Neural cell (in vitro differentiated cells): ENCODE results near the gene KRABD2.

Experiments used
- H2AFZ ChIP-seq: fragments of 200-600, 300-800 bp; sonication (generic), shearing (Covaris generic); 2 replicates; pipeline ENCODE4 v1.6.0; 2014; ENCODE audit warnings: low read depth, mild to moderate bottlenecking, antibody characterized with exemption, low read length, moderate library complexity
- H3F3A ChIP-seq: fragments of 200-600 bp; shearing (Covaris generic); 2 replicates; pipeline ENCODE4 v1.6.1; 2016; ENCODE audit warnings: mild to moderate bottlenecking, moderate library complexity, mixed read lengths, antibody characterized with exemption, low read length; ENCODE audit not compliant: insufficient read depth, poor library complexity, severe bottlenecking
- H3K27ac ChIP-seq: fragments of 200-600, 300-800 bp; sonication (generic), shearing (Covaris generic); 2 replicates; pipeline ENCODE4 v1.5.1; 2014; ENCODE audit warnings: mild to moderate bottlenecking, low read length, moderate library complexity
- H3K27me3 ChIP-seq: fragments of 300-800, 200-600 bp; sonication (generic), shearing (Covaris generic); 2 replicates; pipeline ENCODE4 v1.6.0; 2014; ENCODE audit warnings: mild to moderate bottlenecking, low read depth, low read length, moderate library complexity; ENCODE audit not compliant: insufficient read depth
- H3K36me3 ChIP-seq: fragments of 300-800, 200-600 bp; sonication (generic), shearing (Covaris generic); 2 replicates; pipeline ENCODE4 v1.5.1; 2014; ENCODE audit warnings: mild to moderate bottlenecking, antibody characterized with exemption, low read length, moderate library complexity; ENCODE audit not compliant: insufficient read depth
- H3K4me2 ChIP-seq: fragments of 300-800, 200-600 bp; sonication (generic), shearing (Covaris generic); 2 replicates; pipeline ENCODE4 v1.6.0; 2014; ENCODE audit warnings: mild to moderate bottlenecking, low read length
- H3K4me3 ChIP-seq: fragments of 300-800, 200-600 bp; sonication (generic), shearing (Covaris generic); 2 replicates; pipeline ENCODE4 v1.5.1; 2014; ENCODE audit warnings: mild to moderate bottlenecking, low read length, moderate library complexity
- H3K79me2 ChIP-seq: fragments of 200-600 bp; shearing (Covaris generic); replicated peaks from 2 replicates; pipeline ENCODE4 v1.6.0; 2014; ENCODE audit warnings: mild to moderate bottlenecking, low read length, moderate library complexity; ENCODE audit not compliant: insufficient read depth
- H3K9ac ChIP-seq: fragments of 300-800, 200-600 bp; sonication (generic), shearing (Covaris generic); 2 replicates; pipeline ENCODE4 v1.6.1; 2016; ENCODE audit warnings: mild to moderate bottlenecking, low read length, mixed read lengths
- H3K9me2 ChIP-seq: fragments of 200-600 bp; shearing (Covaris generic); 2 replicates; pipeline ENCODE4 v1.6.1; 2016; ENCODE audit warnings: mild to moderate bottlenecking, low read length, mixed read lengths; ENCODE audit not compliant: insufficient read depth
- H3K9me3 ChIP-seq: fragments of 200-600, 300-800 bp; sonication (generic), shearing (Covaris generic); 2 replicates; pipeline ENCODE4 v1.6.1; 2016; ENCODE audit warnings: mild to moderate bottlenecking, mixed run types, low read length, moderate library complexity, mixed read lengths
- H4K20me1 ChIP-seq: fragments of 200-600 bp; shearing (Covaris generic); 2 replicates; pipeline ENCODE4 v1.6.1; 2016; ENCODE audit warnings: mild to moderate bottlenecking, mixed run types; ENCODE audit not compliant: insufficient read depth
- EP300 ChIP-seq: fragments of 450-650 bp; conservative IDR thresholded peaks from 2 replicates; pipeline ENCODE4 v1.6.1; 2014; ENCODE audit warnings: antibody characterized with exemption, mild to moderate bottlenecking, moderate library complexity; ENCODE audit not compliant: poor library complexity, severe bottlenecking
- EZH2 ChIP-seq: fragments of 200-600, 300-800 bp; shearing (Covaris generic), sonication (generic); IDR thresholded peaks from 2 replicates; pipeline ENCODE4 v1.6.1; 2014; ENCODE audit warnings: antibody characterized with exemption, low read length, borderline replicate concordance, mild to moderate bottlenecking; ENCODE audit not compliant: insufficient read depth, poor library complexity, severe bottlenecking
- MXI1 ChIP-seq: fragments of 450-650 bp; conservative IDR thresholded peaks from 2 replicates; pipeline ENCODE4 v1.6.1; 2014; ENCODE audit warnings: antibody characterized with exemption, mild to moderate bottlenecking; ENCODE audit not compliant: poor library complexity, severe bottlenecking
- POLR2AphosphoS5 ChIP-seq: IDR thresholded peaks from 2 replicates; pipeline ENCODE4 v1.6.1; 2012
- RAD21 ChIP-seq: fragments of 450-650 bp; conservative IDR thresholded peaks from 2 replicates; pipeline ENCODE4 v1.6.1; 2014; ENCODE audit warnings: antibody characterized with exemption, mild to moderate bottlenecking, moderate library complexity
- SMC3 ChIP-seq: fragments of 450-650 bp; conservative IDR thresholded peaks from 2 replicates; pipeline ENCODE4 v1.6.1; 2014; ENCODE audit warnings: antibody characterized with exemption, mild to moderate bottlenecking, moderate library complexity; ENCODE audit not compliant: poor library complexity
- TAF1 ChIP-seq: IDR thresholded peaks from 2 replicates; pipeline ENCODE4 v1.6.1; 2012; ENCODE audit warnings: low read depth
- TF ChIP-seq, protein P1 (sequence below): IDR thresholded peaks from 2 replicates; pipeline ENCODE4 v1.6.1; 2012; ENCODE audit warnings: borderline replicate concordance
- TF ChIP-seq, protein P2 (sequence below): fragments of 450-650 bp; IDR thresholded peaks from 2 replicates; pipeline ENCODE4 v1.5.1; 2014; ENCODE audit warnings: antibody characterized with exemption, mild to moderate bottlenecking, moderate library complexity; ENCODE audit not compliant: poor library complexity, severe bottlenecking

KRABD2 gene

DNA sequence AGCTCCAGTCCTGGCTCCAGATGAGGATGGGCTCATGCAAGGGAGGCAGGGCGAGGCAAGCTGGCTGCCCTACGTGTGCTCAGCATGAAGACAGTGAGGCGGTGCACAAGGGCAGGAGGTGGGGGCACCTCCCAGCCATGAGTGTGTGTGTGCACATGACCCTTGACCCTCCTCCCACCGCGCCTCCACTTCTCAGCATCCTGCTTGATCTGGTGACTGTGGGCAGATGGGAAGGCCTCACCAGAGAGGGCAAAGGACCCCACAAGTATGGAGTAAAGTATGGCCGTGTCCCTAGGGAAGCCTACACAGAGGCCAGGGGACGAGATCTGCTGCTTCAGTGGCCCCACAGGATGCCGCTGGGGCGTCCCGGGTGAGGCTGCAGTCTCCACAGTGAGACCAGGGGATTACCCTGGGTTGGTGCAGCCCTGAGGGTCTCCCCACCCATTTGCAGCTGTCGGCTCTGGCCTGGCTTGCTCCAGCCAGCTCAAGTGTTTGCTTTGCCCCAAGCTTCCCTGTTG, 29.1 kb upstream of the KRABD2 start:
- Histone ChIP-seq H3K36me3 (no peaks in the 10 kb centered on the region), H3K27ac (no peak overlapping the region), H2AFZ (no peak overlapping the region), H3K4me3 (no peak overlapping the region), H3K9me2 (no peaks in the 10 kb centered on the region), H3F3A (no peaks in the 10 kb centered on the region), H3K4me2 (no peak overlapping the region), H3K27me3 (no peaks in the 10 kb centered on the region), H3K9me3 (no peaks in the 10 kb centered on the region), H3K79me2 (no peaks in the 10 kb centered on the region), H3K9ac (no peak overlapping the region), H4K20me1 (no peaks in the 10 kb centered on the region)
- TF ChIP-seq EZH2 (no peak), TAF1 (no peak), RAD21 (no peak), EP300 (no peak), MXI1 (no peak), POLR2AphosphoS5 (no peak)
- TF ChIP-seq, protein P1, sequence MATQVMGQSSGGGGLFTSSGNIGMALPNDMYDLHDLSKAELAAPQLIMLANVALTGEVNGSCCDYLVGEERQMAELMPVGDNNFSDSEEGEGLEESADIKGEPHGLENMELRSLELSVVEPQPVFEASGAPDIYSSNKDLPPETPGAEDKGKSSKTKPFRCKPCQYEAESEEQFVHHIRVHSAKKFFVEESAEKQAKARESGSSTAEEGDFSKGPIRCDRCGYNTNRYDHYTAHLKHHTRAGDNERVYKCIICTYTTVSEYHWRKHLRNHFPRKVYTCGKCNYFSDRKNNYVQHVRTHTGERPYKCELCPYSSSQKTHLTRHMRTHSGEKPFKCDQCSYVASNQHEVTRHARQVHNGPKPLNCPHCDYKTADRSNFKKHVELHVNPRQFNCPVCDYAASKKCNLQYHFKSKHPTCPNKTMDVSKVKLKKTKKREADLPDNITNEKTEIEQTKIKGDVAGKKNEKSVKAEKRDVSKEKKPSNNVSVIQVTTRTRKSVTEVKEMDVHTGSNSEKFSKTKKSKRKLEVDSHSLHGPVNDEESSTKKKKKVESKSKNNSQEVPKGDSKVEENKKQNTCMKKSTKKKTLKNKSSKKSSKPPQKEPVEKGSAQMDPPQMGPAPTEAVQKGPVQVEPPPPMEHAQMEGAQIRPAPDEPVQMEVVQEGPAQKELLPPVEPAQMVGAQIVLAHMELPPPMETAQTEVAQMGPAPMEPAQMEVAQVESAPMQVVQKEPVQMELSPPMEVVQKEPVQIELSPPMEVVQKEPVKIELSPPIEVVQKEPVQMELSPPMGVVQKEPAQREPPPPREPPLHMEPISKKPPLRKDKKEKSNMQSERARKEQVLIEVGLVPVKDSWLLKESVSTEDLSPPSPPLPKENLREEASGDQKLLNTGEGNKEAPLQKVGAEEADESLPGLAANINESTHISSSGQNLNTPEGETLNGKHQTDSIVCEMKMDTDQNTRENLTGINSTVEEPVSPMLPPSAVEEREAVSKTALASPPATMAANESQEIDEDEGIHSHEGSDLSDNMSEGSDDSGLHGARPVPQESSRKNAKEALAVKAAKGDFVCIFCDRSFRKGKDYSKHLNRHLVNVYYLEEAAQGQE: no peak
- TF ChIP-seq, protein P2, sequence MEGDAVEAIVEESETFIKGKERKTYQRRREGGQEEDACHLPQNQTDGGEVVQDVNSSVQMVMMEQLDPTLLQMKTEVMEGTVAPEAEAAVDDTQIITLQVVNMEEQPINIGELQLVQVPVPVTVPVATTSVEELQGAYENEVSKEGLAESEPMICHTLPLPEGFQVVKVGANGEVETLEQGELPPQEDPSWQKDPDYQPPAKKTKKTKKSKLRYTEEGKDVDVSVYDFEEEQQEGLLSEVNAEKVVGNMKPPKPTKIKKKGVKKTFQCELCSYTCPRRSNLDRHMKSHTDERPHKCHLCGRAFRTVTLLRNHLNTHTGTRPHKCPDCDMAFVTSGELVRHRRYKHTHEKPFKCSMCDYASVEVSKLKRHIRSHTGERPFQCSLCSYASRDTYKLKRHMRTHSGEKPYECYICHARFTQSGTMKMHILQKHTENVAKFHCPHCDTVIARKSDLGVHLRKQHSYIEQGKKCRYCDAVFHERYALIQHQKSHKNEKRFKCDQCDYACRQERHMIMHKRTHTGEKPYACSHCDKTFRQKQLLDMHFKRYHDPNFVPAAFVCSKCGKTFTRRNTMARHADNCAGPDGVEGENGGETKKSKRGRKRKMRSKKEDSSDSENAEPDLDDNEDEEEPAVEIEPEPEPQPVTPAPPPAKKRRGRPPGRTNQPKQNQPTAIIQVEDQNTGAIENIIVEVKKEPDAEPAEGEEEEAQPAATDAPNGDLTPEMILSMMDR: no peak

DNA sequence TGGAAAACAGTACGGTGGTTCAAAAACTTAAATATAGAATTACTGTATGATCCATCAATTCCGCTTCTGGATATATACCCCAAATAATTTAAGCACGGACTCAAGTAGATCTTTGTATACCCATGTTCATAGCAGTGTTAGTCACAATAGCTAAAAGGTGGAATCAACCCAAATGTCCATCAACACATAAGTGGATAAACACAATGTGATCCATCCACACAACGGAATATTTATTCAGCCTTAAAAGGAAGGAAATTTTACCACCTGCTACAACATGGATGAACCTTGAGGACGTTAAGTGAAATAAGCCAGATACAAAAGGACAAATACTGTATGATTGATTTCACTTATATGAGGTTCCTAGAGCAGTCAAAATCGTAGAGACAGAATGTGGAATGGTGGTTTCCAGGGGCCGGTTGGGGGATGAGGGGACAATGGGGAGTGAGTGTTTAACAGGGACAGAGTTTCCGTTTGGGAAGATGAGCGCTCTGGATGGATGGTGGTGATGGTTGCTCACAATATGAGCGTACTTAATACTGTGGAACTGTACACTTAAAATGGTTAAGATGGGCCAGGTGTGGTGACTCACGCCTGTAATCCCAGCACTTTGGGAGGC, 26.5 kb upstream of the KRABD2 start:
- Histone ChIP-seq H3F3A (no peaks in the 10 kb centered on the region), H3K79me2 (no peaks in the 10 kb centered on the region), H3K4me2 (no peak overlapping the region), H3K27me3 (no peaks in the 10 kb centered on the region), H3K9me2 (no peaks in the 10 kb centered on the region), H3K27ac (no peak overlapping the region), H3K4me3 (no peak overlapping the region), H3K9me3 (no peaks in the 10 kb centered on the region), H4K20me1 (no peaks in the 10 kb centered on the region), H2AFZ (no peak overlapping the region), H3K36me3 (no peaks in the 10 kb centered on the region), H3K9ac (no peak overlapping the region)
- TF ChIP-seq POLR2AphosphoS5 (no peak), MXI1 (no peak), RAD21 (no peak), TAF1 (no peak), SMC3 (no peak), EP300 (no peak)
- TF ChIP-seq, protein P1: no peak
